Neuronal stem cell (in vitro differentiated cells): Measurements from ENCODE around the gene ONECUT2.
"Not testable (repeated sequence)": the region's sequence is repeated elsewhere in the genome, so short reads cannot be mapped to it uniquely, and the experiment has no call there.

ENCODE experiments used
- DNase-seq: peaks from one replicate; pipeline ENCODE4 v3.0.0-alpha.2; 2013; ENCODE audit warnings: low spot score
- H2AFZ ChIP-seq: one replicate; pipeline ENCODE4 v1.6.1; 2013; ENCODE audit warnings: mild to moderate bottlenecking, low read length, inconsistent platforms
- H2AK5ac ChIP-seq: 2 replicates; pipeline ENCODE4 v1.6.1; 2013; ENCODE audit warnings: low read depth, mild to moderate bottlenecking, inconsistent platforms, low read length, moderate library complexity, mixed read lengths
- H2BK120ac ChIP-seq: 2 replicates; pipeline ENCODE4 v1.6.1; 2013; ENCODE audit warnings: low read depth, mild to moderate bottlenecking, inconsistent platforms, low read length, moderate library complexity, mixed read lengths
- H2BK12ac ChIP-seq: one replicate; pipeline ENCODE4 v1.6.1; 2013; ENCODE audit warnings: low read length, inconsistent platforms
- H2BK15ac ChIP-seq: 2 replicates; pipeline ENCODE4 v1.6.1; 2013; ENCODE audit warnings: mild to moderate bottlenecking, low read length, inconsistent platforms, mixed read lengths
- H2BK5ac ChIP-seq: one replicate; pipeline ENCODE4 v1.6.1; 2013; ENCODE audit warnings: inconsistent platforms, mild to moderate bottlenecking, low read length, moderate library complexity
- H3K14ac ChIP-seq: one replicate; pipeline ENCODE4 v1.6.1; 2013; ENCODE audit warnings: low read length, inconsistent platforms
- H3K18ac ChIP-seq: 2 replicates; pipeline ENCODE4 v1.6.1; 2013; ENCODE audit warnings: low read length, inconsistent platforms
- H3K23ac ChIP-seq: 2 replicates; pipeline ENCODE4 v1.6.1; 2013; ENCODE audit warnings: low read depth, mild to moderate bottlenecking, mixed read lengths, low read length, inconsistent platforms; ENCODE audit not compliant: poor library complexity
- H3K27ac ChIP-seq: replicated peaks from 3 replicates; pipeline ENCODE4 v1.5.1; 2013; ENCODE audit warnings: low read length, inconsistent platforms
- H3K27me3 ChIP-seq, 3 experiments: 2 replicates each; pipeline ENCODE4 v1.6.1; 2013; ENCODE audit warnings: low read length in 3 of 3, mild to moderate bottlenecking in 2 of 3, inconsistent platforms in 1 of 3, low read depth in 1 of 3, mixed read lengths in 1 of 3, moderate library complexity in 1 of 3; ENCODE audit not compliant: control insufficient read depth in 3 of 3, insufficient read depth in 3 of 3
- H3K36me3 ChIP-seq, 2 donors: replicated peaks in 1 of 2; 2 replicates each; pipeline ENCODE4 v1.6.1; 2013; ENCODE audit warnings: low read length in 2 of 2; ENCODE audit not compliant: control insufficient read depth in 2 of 2, insufficient read depth in 2 of 2
- H3K4ac ChIP-seq: 2 replicates; pipeline ENCODE4 v1.6.1; 2013; ENCODE audit warnings: inconsistent platforms, mild to moderate bottlenecking, low read length, moderate library complexity
- H3K4me1 ChIP-seq, 2 donors: 1 replicate in 1 of 2; 2 replicates in 1 of 2; pipeline ENCODE4 v1.6.1; 2013; ENCODE audit warnings: low read length in 2 of 2, low read depth in 1 of 2; ENCODE audit not compliant: control insufficient read depth in 2 of 2, insufficient read depth in 1 of 2
- H3K4me2 ChIP-seq: one replicate; pipeline ENCODE4 v1.6.1; 2013; ENCODE audit warnings: mild to moderate bottlenecking, low read length, inconsistent platforms; ENCODE audit not compliant: insufficient read depth, poor library complexity, severe bottlenecking
- H3K4me3 ChIP-seq, 2 donors: 2 replicates each; pipeline ENCODE4 v1.5.1; 2013; ENCODE audit warnings: low read length in 2 of 2, mild to moderate bottlenecking in 2 of 2, inconsistent platforms in 1 of 2, moderate library complexity in 1 of 2
- H3K79me1 ChIP-seq: one replicate; pipeline ENCODE4 v1.6.1; 2013; ENCODE audit warnings: low read depth, mild to moderate bottlenecking, inconsistent platforms, low read length, moderate library complexity
- H3K9ac ChIP-seq: one replicate; pipeline ENCODE4 v1.6.1; 2013; ENCODE audit warnings: mild to moderate bottlenecking, low read depth, low read length, inconsistent platforms; ENCODE audit not compliant: poor library complexity
- H3K9me3 ChIP-seq, 2 donors: replicated peaks in 1 of 2; 2 replicates each; pipeline versions ENCODE3 to v1.6.1; 2013; ENCODE audit warnings: low read length in 2 of 2, mild to moderate bottlenecking in 2 of 2, inconsistent platforms in 1 of 2, low read depth in 1 of 2, mixed read lengths in 1 of 2, moderate library complexity in 1 of 2; ENCODE audit not compliant: control insufficient read depth in 2 of 2, insufficient read depth in 1 of 2
- H4K8ac ChIP-seq: one replicate; pipeline ENCODE4 v1.6.1; 2013; ENCODE audit warnings: low read depth, mild to moderate bottlenecking, inconsistent platforms, low read length, moderate library complexity
- H4K91ac ChIP-seq: one replicate; pipeline ENCODE4 v1.6.1; 2013; ENCODE audit warnings: low read length, low read depth, mild to moderate bottlenecking, inconsistent platforms; ENCODE audit not compliant: poor library complexity
- WGBS, 2 donors: extraction: QIAGEN DNeasy Blood & Tissue Kit; methylation state at CpG; one replicate each; pipeline ENCODE4 v1.1.7; 2013; ENCODE audit warnings: missing lambda C conversion rate in 2 of 2, mixed read lengths in 1 of 2; ENCODE audit not compliant: insufficient read length in 2 of 2, insufficient replicate concordance in 1 of 2; ENCODE audit errors: extremely low coverage in 2 of 2; 5-methylcytosine and 5-hydroxymethylcytosine counted together

The ONECUT2 gene

GRCh38 chr18:57518533-57518932 lies 83.4 kb downstream of the ONECUT2 start:
- no peak overlapping the region for H2BK120ac ChIP-seq
- H3K4me2 ChIP-seq = no peak overlapping the region
- H2AK5ac ChIP-seq = no peak overlapping the region
- H4K91ac ChIP-seq = no peak overlapping the region
- no peaks in the 10 kb centered on the region for H3K36me3 ChIP-seq
- no peak overlapping the region for H4K8ac ChIP-seq
- DNase-seq = no peak
- no peak overlapping the region for H3K18ac ChIP-seq
- H3K79me1 ChIP-seq = no peaks in the 10 kb centered on the region
- H2BK12ac ChIP-seq = no peak overlapping the region
- H3K4ac ChIP-seq = no peak overlapping the region
- H3K27ac ChIP-seq = no peak overlapping the region
- no peaks in the 10 kb centered on the region for H3K9me3 ChIP-seq
- peaks cover 0 to 6% (median 0%) of the 10 kb centered on the region in 3 experiments for H3K27me3 ChIP-seq
- H3K9ac ChIP-seq = no peak overlapping the region
- no peaks in the 10 kb centered on the region for H3K4me1 ChIP-seq
- no peak overlapping the region for H2BK15ac ChIP-seq
- no peak overlapping the region for H3K4me3 ChIP-seq
- H2BK5ac ChIP-seq = no peak overlapping the region
- no peak overlapping the region for H3K14ac ChIP-seq
- H3K23ac ChIP-seq = no peak overlapping the region
- WGBS, 2 donors = no CpG with 5 or more reads among the region's 10 CpGs
- no peak overlapping the region for H2AFZ ChIP-seq

- no peak overlapping the region for H3K18ac ChIP-seq
- H3K4ac ChIP-seq = no peak overlapping the region
- no peak overlapping the region for H2BK120ac ChIP-seq
- H3K27ac ChIP-seq = no peak overlapping the region
- H3K4me1 ChIP-seq = no peaks in the 10 kb centered on the region
- DNase-seq = no peak
- no peak overlapping the region for H3K23ac ChIP-seq
- H3K36me3 ChIP-seq = no peaks in the 10 kb centered on the region
- H3K79me1 ChIP-seq = no peaks in the 10 kb centered on the region
- peaks cover 0 to 11% (median 0%) of the 10 kb centered on the region in 3 experiments for H3K27me3 ChIP-seq
- WGBS, 2 donors = no CpG with 5 or more reads among the region's 7 CpGs
- no peak overlapping the region for H2AK5ac ChIP-seq
- H3K4me3 ChIP-seq = no peak overlapping the region
- H4K91ac ChIP-seq = no peak overlapping the region
- H3K4me2 ChIP-seq = no peak overlapping the region
- peaks cover 0 to 2% of the 10 kb centered on the region in 2 donors for H3K9me3 ChIP-seq
- H2BK12ac ChIP-seq = no peak overlapping the region
- H2BK15ac ChIP-seq = no peak overlapping the region
- no peak overlapping the region for H3K9ac ChIP-seq
- no peak overlapping the region for H2BK5ac ChIP-seq
- H2AFZ ChIP-seq = no peak overlapping the region
- no peak overlapping the region for H4K8ac ChIP-seq
- H3K14ac ChIP-seq = no peak overlapping the region
These were observed 84.7 kb downstream of the ONECUT2 start for GRCh38 chr18:57519668-57520424.

GRCh38 chr18:57522348-57522747 lies 87.2 kb downstream of the ONECUT2 start:
- H3K14ac ChIP-seq, H2AK5ac ChIP-seq, H3K27ac ChIP-seq, H2BK15ac ChIP-seq, H3K9me3 ChIP-seq, H2AFZ ChIP-seq, H3K9ac ChIP-seq, H3K4me2 ChIP-seq, H4K8ac ChIP-seq, H3K4me3 ChIP-seq, H4K91ac ChIP-seq, H3K23ac ChIP-seq, H3K79me1 ChIP-seq, H2BK5ac ChIP-seq, H3K4ac ChIP-seq, DNase-seq, H3K36me3 ChIP-seq, H3K18ac ChIP-seq, H2BK120ac ChIP-seq, H2BK12ac ChIP-seq, H3K4me1 ChIP-seq: not testable (repeated sequence)
- H3K27me3 ChIP-seq = peaks cover 0 to 11% (median 0%) of the 10 kb centered on the region in 3 experiments

GRCh38 chr18:57523171-57523956 lies 88.2 kb downstream of the ONECUT2 start:
- Histone ChIP-seq H3K4ac (no peak overlapping the region), H3K36me3 (no peaks in the 10 kb centered on the region), H2BK120ac (no peak overlapping the region), H3K14ac (no peak overlapping the region), H3K27ac (no peak overlapping the region), H3K18ac (no peak overlapping the region), H3K79me1 (no peaks in the 10 kb centered on the region), H3K4me2 (no peak overlapping the region), H3K9ac (no peak overlapping the region), H4K8ac (no peak overlapping the region), H3K27me3 (peaks cover 0 to 15% (median 0%) of the 10 kb centered on the region in 3 experiments), H3K9me3 (peaks cover 0 to 2% of the 10 kb centered on the region in 2 donors), H2BK15ac (no peak overlapping the region), H2AFZ (no peak overlapping the region), H2AK5ac (no peak overlapping the region), H4K91ac (no peak overlapping the region), H2BK5ac (no peak overlapping the region), H3K4me3 (peak overlapping the region in 1 of 2 donors; percentile 28), H3K23ac (no peak overlapping the region), H3K4me1 (peaks cover 0 to 2% of the 10 kb centered on the region in 2 donors), H2BK12ac (no peak overlapping the region)
- no peak for DNase-seq
- WGBS, 2 donors = no CpG with 5 or more reads among the region's 11 CpGs
